Parathyroid adenoma (tissue), 2 donors: Measurements from ENCODE around the gene C2orf69.

ENCODE experiments used
- H2AFZ ChIP-seq: fragments of 300-600 bp; sonication (generic); one replicate; pipeline ENCODE4 v1.7.0; 2017; ENCODE audit warnings: antibody characterized with exemption, mild to moderate bottlenecking
- H3K27ac ChIP-seq: fragments of 300-600 bp; sonication (generic); one replicate; pipeline ENCODE4 v1.7.0; 2017
- H3K27me3 ChIP-seq: fragments of 300-600 bp; sonication (generic); one replicate; pipeline ENCODE4 v1.7.0; 2017; ENCODE audit warnings: low read length; ENCODE audit not compliant: control insufficient read depth, insufficient read depth
- H3K36me3 ChIP-seq: fragments of 300-600 bp; sonication (generic); one replicate; pipeline ENCODE4 v1.7.0; 2017; ENCODE audit warnings: low read length; ENCODE audit not compliant: control insufficient read depth, insufficient read depth
- H3K4me1 ChIP-seq: fragments of 300-600 bp; sonication (generic); one replicate; pipeline ENCODE4 v1.7.0; 2017; ENCODE audit warnings: control low read depth
- H3K4me2 ChIP-seq: fragments of 300-600 bp; sonication (generic); one replicate; pipeline ENCODE4 v1.7.0; 2017; ENCODE audit warnings: low read length
- H3K4me3 ChIP-seq: fragments of 300-600 bp; sonication (generic); one replicate; pipeline ENCODE4 v1.7.0; 2017; ENCODE audit warnings: low read depth, low read length
- H3K79me2 ChIP-seq: fragments of 300-600 bp; sonication (generic); one replicate; pipeline ENCODE4 v1.7.0; 2017; ENCODE audit warnings: control low read depth
- H3K9ac ChIP-seq: fragments of 300-600 bp; sonication (generic); one replicate; pipeline ENCODE4 v1.7.0; 2017; ENCODE audit warnings: mild to moderate bottlenecking
- H3K9me3 ChIP-seq: fragments of 300-600 bp; sonication (generic); one replicate; pipeline ENCODE4 v1.7.0; 2017; ENCODE audit warnings: low read length; ENCODE audit not compliant: control insufficient read depth
- TF ChIP-seq, protein P1 (sequence below): fragments of 300-600 bp; sonication (generic); IDR thresholded peaks from one replicate; pipeline ENCODE4 v1.7.0; 2017; ENCODE audit warnings: antibody characterized with exemption, mild to moderate bottlenecking
- donor health status: primary hyperparathyroidism.

Gene C2orf69

GRCh38 chr2:199932312-199932855, 21.3 kb downstream of the C2orf69 start:
- no peaks in the 10 kb centered on the region for H3K27me3 ChIP-seq
- H3K27ac ChIP-seq = no peak overlapping the region
- no peaks in the 10 kb centered on the region for H3K9me3 ChIP-seq
- no peaks in the 10 kb centered on the region for H3K79me2 ChIP-seq
- H2AFZ ChIP-seq = no peak overlapping the region
- no peak overlapping the region for H3K9ac ChIP-seq
- no peaks in the 10 kb centered on the region for H3K4me1 ChIP-seq
- no peak overlapping the region for H3K4me2 ChIP-seq
- no peak overlapping the region for H3K4me3 ChIP-seq
- no peaks in the 10 kb centered on the region for H3K36me3 ChIP-seq
- TF ChIP-seq, protein P1, sequence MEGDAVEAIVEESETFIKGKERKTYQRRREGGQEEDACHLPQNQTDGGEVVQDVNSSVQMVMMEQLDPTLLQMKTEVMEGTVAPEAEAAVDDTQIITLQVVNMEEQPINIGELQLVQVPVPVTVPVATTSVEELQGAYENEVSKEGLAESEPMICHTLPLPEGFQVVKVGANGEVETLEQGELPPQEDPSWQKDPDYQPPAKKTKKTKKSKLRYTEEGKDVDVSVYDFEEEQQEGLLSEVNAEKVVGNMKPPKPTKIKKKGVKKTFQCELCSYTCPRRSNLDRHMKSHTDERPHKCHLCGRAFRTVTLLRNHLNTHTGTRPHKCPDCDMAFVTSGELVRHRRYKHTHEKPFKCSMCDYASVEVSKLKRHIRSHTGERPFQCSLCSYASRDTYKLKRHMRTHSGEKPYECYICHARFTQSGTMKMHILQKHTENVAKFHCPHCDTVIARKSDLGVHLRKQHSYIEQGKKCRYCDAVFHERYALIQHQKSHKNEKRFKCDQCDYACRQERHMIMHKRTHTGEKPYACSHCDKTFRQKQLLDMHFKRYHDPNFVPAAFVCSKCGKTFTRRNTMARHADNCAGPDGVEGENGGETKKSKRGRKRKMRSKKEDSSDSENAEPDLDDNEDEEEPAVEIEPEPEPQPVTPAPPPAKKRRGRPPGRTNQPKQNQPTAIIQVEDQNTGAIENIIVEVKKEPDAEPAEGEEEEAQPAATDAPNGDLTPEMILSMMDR = no peak

DNA sequence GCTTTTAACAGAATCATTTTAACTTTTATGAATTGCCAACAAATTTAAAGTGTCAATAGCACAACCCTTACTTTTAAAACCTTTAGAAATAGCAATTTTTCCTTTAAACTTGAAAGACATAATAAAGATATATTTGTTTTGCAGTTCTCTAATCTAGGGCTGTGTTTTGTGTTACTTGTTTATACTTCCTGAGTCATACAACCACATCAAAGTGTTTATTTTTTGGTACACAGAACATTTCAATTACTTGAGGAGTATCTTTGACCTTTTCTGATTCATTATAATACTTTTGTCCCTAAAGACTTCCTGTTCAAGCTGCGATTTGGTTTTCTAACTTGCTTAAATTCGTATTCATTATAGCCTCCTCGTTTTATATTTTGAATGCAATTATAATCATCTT, 22.4 kb downstream of the C2orf69 start:
- Histone ChIP-seq H3K27ac (no peak overlapping the region), H3K4me3 (no peak overlapping the region), H3K79me2 (no peaks in the 10 kb centered on the region), H3K4me2 (no peak overlapping the region), H3K27me3 (no peaks in the 10 kb centered on the region), H3K9me3 (no peaks in the 10 kb centered on the region), H3K9ac (no peak overlapping the region), H3K36me3 (no peaks in the 10 kb centered on the region), H3K4me1 (no peaks in the 10 kb centered on the region), H2AFZ (no peak overlapping the region)
- TF ChIP-seq, protein P1 = no peak

DNA sequence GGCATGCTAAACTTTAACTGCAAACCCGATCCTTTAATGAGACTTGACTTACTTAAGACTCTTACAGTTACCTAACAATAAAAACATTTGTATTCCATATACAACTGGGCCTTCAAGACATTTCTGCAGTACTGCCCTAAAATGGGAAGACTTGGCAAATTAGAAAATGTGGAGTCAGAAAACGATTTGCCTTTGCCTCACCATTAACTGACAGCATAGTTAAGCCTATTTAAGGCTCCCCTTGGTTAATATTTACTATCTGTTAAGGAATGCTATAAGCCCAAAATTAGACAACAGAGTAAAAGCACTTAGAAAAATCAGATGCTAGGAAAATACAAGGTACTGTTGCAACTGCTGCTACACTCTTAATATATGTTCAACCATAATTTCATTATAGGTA, 25.5 kb downstream of the C2orf69 start:
- no peaks in the 10 kb centered on the region for H3K36me3 ChIP-seq
- H3K4me1 ChIP-seq = no peaks in the 10 kb centered on the region
- H3K27ac ChIP-seq = no peak overlapping the region

DNA sequence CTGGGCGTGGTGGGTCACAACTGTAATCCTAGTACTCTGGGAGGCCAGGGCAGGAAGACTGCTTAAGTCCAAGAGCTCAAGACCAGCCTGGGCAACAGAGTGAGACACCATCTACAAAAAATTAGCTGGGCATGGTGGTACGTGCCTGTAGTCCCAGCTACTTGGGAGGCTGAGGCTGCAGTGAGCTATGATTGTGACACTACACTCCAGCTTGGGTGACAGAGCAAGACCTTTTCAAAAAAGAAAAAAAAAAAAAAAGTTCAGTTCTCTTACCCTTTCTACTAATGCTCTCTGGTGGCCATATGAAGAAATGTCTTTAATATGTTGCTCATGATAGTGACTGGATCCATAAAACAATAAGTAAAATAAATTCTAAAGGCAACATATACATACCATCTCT, 29.3 kb downstream of the C2orf69 start:
- no peak overlapping the region for H3K27ac ChIP-seq
- no peak overlapping the region for H3K9ac ChIP-seq
- H3K79me2 ChIP-seq = no peaks in the 10 kb centered on the region
- no peak overlapping the region for H2AFZ ChIP-seq
- no peaks in the 10 kb centered on the region for H3K4me1 ChIP-seq
- H3K4me3 ChIP-seq = no peak overlapping the region
- TF ChIP-seq, protein P1 = peak; percentile 8
- no peaks in the 10 kb centered on the region for H3K27me3 ChIP-seq
- H3K9me3 ChIP-seq = no peaks in the 10 kb centered on the region
- no peaks in the 10 kb centered on the region for H3K36me3 ChIP-seq
- no peak overlapping the region for H3K4me2 ChIP-seq

More for the DNA sequence above, 25.5 kb downstream of the C2orf69 start:
- Histone ChIP-seq H3K9me3 (no peaks in the 10 kb centered on the region), H3K4me3 (no peak overlapping the region), H2AFZ (no peak overlapping the region), H3K4me2 (no peak overlapping the region), H3K79me2 (no peaks in the 10 kb centered on the region), H3K9ac (no peak overlapping the region), H3K27me3 (no peaks in the 10 kb centered on the region)
- TF ChIP-seq, protein P1 = no peak

GRCh38 chr2:199943373-199943772, 32.3 kb downstream of the C2orf69 start:
- H3K4me3 ChIP-seq = no peak overlapping the region
- no peak overlapping the region for H2AFZ ChIP-seq
- no peaks in the 10 kb centered on the region for H3K9me3 ChIP-seq
- no peak overlapping the region for H3K27ac ChIP-seq
- H3K79me2 ChIP-seq = no peaks in the 10 kb centered on the region
- H3K27me3 ChIP-seq = no peaks in the 10 kb centered on the region
- H3K36me3 ChIP-seq = no peaks in the 10 kb centered on the region
- H3K4me1 ChIP-seq = no peaks in the 10 kb centered on the region
- no peak overlapping the region for H3K9ac ChIP-seq
- H3K4me2 ChIP-seq = no peak overlapping the region
- TF ChIP-seq, protein P1 = no peak
